Renal pelvis (tissue), 4 donors: ENCODE data around the gene THADA. TPM values are rescaled to one million over a fixed set of nuclear protein-coding genes. Genes with fewer than 3 reads are reported as not detected.
"Not testable (repeated sequence)": the region's sequence is repeated elsewhere in the genome, so short reads cannot be mapped to it uniquely, and the experiment has no call there.

Experiments
- DNase-seq: peaks from one replicate; pipeline ENCODE4 v3.0.0-alpha.2; 2013
- polyA plus RNA-seq, 3 donors: library from polyadenylated mRNA; unstranded; fragments of 120-200 nt; gene quantifications; one replicate each; pipeline ENCODE4 v1.2.1, GENCODE V29; 2013; ENCODE audit not compliant: insufficient read length in 3 of 3

The THADA gene
- polyA plus RNA-seq, 3 donors = 32.4 to 42.0 (median 39.2) TPM

GRCh38 chr2:43548381-43548780 is 47.5 kb downstream of the THADA start:
- not testable (repeated sequence) for DNase-seq

GRCh38 chr2:43542285-43542933 is 53.4 kb downstream of the THADA start:
- peak; percentile 42 for DNase-seq

- no peak for DNase-seq
These were observed 54.7 kb downstream of the THADA start for GRCh38 chr2:43541165-43541564.

- peak; percentile 61 for DNase-seq
These were observed 55.6 kb downstream of the THADA start for GRCh38 chr2:43540021-43540779.

- no peak for DNase-seq
These were observed 56.4 kb downstream of the THADA start for GRCh38 chr2:43539436-43539835.

GRCh38 chr2:43538034-43538670 is 57.7 kb downstream of the THADA start:
- DNase-seq = no peak

GRCh38 chr2:43537137-43537536 is 58.7 kb downstream of the THADA start:
- no peak for DNase-seq

- DNase-seq = no peak
These were observed 61.3 kb downstream of the THADA start for GRCh38 chr2:43534569-43534968.

GRCh38 chr2:43532572-43532971 is 63.3 kb downstream of the THADA start:
- not testable (repeated sequence) for DNase-seq

- no peak for DNase-seq
These were observed 64.6 kb downstream of the THADA start for GRCh38 chr2:43531251-43531650.

GRCh38 chr2:43526994-43527393 is 68.8 kb downstream of the THADA start:
- no peak for DNase-seq

GRCh38 chr2:43525506-43525905 is 70.3 kb downstream of the THADA start:
- no peak for DNase-seq

GRCh38 chr2:43524177-43524965 is 71.5 kb downstream of the THADA start:
- peak; percentile 30 for DNase-seq

GRCh38 chr2:43522177-43522576 is 73.7 kb downstream of the THADA start:
- no peak for DNase-seq

- DNase-seq = no peak
These were observed 74.3 kb downstream of the THADA start for GRCh38 chr2:43521568-43521967.

- DNase-seq = no peak
These were observed 74.9 kb downstream of the THADA start for GRCh38 chr2:43520919-43521318.

- DNase-seq = no peak
These were observed 76.1 kb downstream of the THADA start for GRCh38 chr2:43519643-43520221.

GRCh38 chr2:43518718-43519117 is 77.1 kb downstream of the THADA start:
- no peak for DNase-seq

- DNase-seq = no peak
These were observed 77.7 kb downstream of the THADA start for GRCh38 chr2:43518181-43518580.

- no peak for DNase-seq
These were observed 79.9 kb downstream of the THADA start for GRCh38 chr2:43515807-43516497.

- DNase-seq = no peak
These were observed 80.6 kb downstream of the THADA start for GRCh38 chr2:43515248-43515647.
